PFSK-1 (cell line): Measurements from ENCODE around the gene PPID.

ENCODE experiments used
- FOXP2 ChIP-seq: optimal IDR thresholded peaks from 2 replicates; pipeline ENCODE3; 2011; ENCODE audit warnings: borderline replicate concordance, control low read depth, inconsistent platforms; ENCODE audit not compliant: insufficient read depth; ENCODE audit errors: extremely low read length, extremely low read depth
- POLR2AphosphoS5 ChIP-seq: IDR thresholded peaks from 2 replicates; pipeline ENCODE4 v1.6.1; 2012; ENCODE audit warnings: low read depth, mild to moderate bottlenecking, control low read depth, low read length, moderate library complexity
- SIN3A ChIP-seq: IDR thresholded peaks from 2 replicates; pipeline ENCODE4 v1.6.1; 2012; ENCODE audit warnings: mild to moderate bottlenecking, low read length, moderate library complexity, borderline replicate concordance; ENCODE audit not compliant: insufficient read depth
- TAF1 ChIP-seq: IDR thresholded peaks from 2 replicates; pipeline ENCODE4 v1.6.1; 2012; ENCODE audit warnings: low read length, control low read depth, borderline replicate concordance; ENCODE audit not compliant: insufficient read depth
- TF ChIP-seq, protein P1 (sequence below), 2 experiments: IDR thresholded peaks; 2 replicates each; pipeline versions ENCODE4 v1.6.1 to v1.8.0; 2011 to 2012; ENCODE audit warnings: low read depth in 2 of 2, low read length in 2 of 2, control low read depth in 1 of 2, inconsistent platforms in 1 of 2, mild to moderate bottlenecking in 1 of 2, moderate library complexity in 1 of 2; ENCODE audit not compliant: insufficient read depth in 1 of 2

PPID gene

DNA sequence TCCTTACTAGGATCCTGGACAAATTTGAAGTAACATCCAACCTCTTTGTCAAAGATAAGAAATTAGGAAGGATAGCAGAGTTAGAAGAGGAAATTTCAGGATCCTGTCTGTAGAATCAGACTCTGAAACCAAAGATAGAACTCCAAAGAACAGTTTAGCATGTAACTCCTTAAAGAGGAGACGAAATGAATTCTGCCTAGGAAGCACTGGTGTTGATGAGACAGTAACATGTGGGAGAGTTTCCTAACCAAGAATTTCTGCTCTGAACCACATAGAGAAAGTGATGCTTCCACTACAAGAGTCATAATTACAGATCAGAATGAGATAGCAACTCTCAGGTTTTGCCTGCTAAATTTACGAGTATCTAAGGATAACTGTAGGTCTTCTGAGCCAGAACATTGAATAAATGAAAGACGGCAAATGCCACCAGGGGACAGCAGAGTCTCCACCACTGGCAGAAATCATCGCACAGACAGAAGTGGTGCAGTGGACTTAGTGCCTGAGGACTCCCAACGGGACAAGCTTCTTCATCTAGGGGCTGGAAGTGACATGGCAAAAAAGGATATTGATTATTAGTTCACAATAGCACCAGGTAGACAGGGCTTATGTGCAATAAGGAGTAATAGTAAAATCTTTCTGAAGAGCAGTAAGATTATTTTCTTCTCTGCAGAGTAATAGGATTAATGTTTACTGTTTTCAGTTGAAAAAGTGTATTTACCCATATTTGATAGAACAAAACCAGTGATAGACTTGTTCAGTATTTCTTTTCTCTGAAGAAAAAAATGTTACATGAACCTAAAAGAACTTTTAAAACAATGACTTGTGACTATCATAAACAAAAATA is 6.7 kb upstream of the PPID start:
- no peak for TF ChIP-seq POLR2AphosphoS5
- TF ChIP-seq TAF1, result no peak
- TF ChIP-seq FOXP2, result no peak
- TF ChIP-seq SIN3A, result no peak
- TF ChIP-seq, protein P1, sequence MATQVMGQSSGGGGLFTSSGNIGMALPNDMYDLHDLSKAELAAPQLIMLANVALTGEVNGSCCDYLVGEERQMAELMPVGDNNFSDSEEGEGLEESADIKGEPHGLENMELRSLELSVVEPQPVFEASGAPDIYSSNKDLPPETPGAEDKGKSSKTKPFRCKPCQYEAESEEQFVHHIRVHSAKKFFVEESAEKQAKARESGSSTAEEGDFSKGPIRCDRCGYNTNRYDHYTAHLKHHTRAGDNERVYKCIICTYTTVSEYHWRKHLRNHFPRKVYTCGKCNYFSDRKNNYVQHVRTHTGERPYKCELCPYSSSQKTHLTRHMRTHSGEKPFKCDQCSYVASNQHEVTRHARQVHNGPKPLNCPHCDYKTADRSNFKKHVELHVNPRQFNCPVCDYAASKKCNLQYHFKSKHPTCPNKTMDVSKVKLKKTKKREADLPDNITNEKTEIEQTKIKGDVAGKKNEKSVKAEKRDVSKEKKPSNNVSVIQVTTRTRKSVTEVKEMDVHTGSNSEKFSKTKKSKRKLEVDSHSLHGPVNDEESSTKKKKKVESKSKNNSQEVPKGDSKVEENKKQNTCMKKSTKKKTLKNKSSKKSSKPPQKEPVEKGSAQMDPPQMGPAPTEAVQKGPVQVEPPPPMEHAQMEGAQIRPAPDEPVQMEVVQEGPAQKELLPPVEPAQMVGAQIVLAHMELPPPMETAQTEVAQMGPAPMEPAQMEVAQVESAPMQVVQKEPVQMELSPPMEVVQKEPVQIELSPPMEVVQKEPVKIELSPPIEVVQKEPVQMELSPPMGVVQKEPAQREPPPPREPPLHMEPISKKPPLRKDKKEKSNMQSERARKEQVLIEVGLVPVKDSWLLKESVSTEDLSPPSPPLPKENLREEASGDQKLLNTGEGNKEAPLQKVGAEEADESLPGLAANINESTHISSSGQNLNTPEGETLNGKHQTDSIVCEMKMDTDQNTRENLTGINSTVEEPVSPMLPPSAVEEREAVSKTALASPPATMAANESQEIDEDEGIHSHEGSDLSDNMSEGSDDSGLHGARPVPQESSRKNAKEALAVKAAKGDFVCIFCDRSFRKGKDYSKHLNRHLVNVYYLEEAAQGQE (IDR thresholded peaks at IDR 0.05; ENCODE audit: insufficient read depth in 1 of 2, low read depth in 2 of 2, low read length in 2 of 2), result no peak

DNA sequence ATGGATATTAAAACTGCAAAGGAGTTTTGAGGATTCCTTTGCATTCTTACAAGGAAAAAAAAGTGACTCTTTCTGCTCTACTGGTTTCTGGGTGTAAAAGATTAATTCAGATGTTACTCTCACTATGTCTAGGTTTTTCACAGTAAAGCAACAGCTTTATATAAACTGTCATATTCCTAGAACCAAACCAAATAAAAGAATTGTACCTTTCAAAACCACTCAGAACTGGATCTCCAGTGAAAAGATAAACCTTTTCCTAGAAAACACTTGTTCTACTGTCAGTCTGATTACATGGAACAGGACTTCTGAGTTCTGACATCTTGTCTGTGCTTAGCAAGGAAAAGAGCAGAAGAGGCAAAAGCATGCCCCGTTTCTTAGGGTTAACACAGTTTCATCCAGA is 5.0 kb upstream of the PPID start:
- TF ChIP-seq POLR2AphosphoS5, result no peak
- no peak for TF ChIP-seq SIN3A
- TF ChIP-seq TAF1, result no peak
- TF ChIP-seq FOXP2, result no peak
- TF ChIP-seq, protein P1 (IDR thresholded peaks at IDR 0.05; ENCODE audit: insufficient read depth in 1 of 2, low read depth in 2 of 2, low read length in 2 of 2), result no peak

DNA sequence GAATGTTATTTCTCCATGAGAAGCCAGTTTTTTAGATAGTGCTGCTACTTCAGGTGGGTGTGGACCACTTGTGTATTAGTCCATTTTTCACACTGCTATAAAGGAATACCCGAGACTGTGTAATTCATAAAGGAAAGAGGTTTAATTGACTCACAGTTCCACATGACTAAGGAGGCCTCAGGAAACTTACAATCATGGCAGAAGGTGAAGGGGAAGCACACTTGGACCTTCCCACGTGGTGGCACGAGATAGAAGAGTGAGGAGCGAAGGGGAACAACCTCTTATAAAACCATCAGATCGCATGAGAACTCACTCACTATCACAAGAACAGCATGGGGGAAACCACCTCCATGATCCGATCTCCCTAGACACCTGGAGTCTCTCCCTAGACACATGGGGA is 3.4 kb upstream of the PPID start:
- no peak for TF ChIP-seq SIN3A
- TF ChIP-seq FOXP2, result no peak
- TF ChIP-seq, protein P1 (IDR thresholded peaks at IDR 0.05; ENCODE audit: insufficient read depth in 1 of 2, low read depth in 2 of 2, low read length in 2 of 2), result no peak
- no peak for TF ChIP-seq POLR2AphosphoS5
- no peak for TF ChIP-seq TAF1

DNA sequence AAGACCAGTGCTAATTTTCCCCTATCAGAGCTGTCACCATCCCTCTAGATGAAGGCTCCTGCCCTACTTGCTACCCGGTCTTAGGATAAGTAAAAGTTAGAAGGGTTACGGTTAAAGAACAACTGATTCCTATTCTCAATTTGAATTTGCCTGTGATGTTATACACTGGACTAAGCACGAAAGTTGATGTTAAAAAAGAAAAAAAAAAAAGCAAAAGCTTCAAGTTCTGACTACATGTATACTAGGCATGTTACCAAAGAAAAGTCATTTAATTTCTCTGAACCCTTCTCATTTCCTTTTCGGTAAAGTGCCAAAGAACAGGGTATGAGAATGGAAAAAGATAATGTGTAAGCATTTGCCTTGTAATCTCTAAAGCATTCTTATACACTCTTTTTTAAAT is 1.4 kb upstream of the PPID start:
- TF ChIP-seq FOXP2, result no peak
- no peak for TF ChIP-seq TAF1
- no peak for TF ChIP-seq SIN3A
- TF ChIP-seq, protein P1 (IDR thresholded peaks at IDR 0.05; ENCODE audit: insufficient read depth in 1 of 2, low read depth in 2 of 2, low read length in 2 of 2), result no peak
- TF ChIP-seq POLR2AphosphoS5, result no peak

DNA sequence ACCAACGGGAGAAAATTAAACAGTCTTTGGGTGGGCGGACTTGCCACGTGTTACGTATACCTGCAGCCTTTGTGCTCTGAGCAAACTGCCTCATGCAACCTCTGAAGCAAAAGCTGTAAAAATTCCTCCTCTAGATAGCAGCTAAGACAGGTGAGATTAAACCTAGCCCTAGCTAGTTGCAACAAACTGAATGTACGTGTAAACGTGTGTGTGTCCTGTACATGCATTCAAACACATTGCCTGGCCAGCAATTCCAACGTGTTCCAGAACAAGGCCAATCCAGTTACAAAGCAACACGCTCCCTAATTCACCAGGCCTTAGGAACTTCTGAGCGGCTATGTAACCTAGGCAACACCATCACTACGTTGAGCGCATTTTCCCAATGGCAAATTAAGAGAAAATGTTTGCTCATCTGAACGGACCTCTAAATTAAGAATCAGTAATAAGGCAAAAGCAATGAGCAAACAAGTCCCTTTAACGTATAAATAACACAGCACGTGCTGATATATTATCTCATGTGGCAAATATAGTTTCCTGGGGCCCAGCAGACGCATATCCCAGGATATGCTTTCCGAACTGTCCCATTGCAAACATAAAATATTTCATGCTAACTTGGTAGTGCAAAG is 792 bp downstream of the PPID start:
- TF ChIP-seq, protein P1 (IDR thresholded peaks at IDR 0.05; ENCODE audit: insufficient read depth in 1 of 2, low read depth in 2 of 2, low read length in 2 of 2), result no peak
- TF ChIP-seq FOXP2, result no peak
- TF ChIP-seq TAF1, result no peak
- peak; percentile 25; the same call in 1 of the 2 replicates for TF ChIP-seq SIN3A
- TF ChIP-seq POLR2AphosphoS5, result no peak
